KBM-7 (cell line): ENCODE results near the gene KLF18.

Source experiments
- DNase-seq: peaks from one replicate; pipeline ENCODE4 v3.0.0-alpha.2; 2015
- in situ Hi-C: fragments of 300-500 bp; cut with MboI; formaldehyde crosslinking; loops from 2 replicates; pipeline ENCODE4 v1.14.3; 2020; ENCODE audit warnings: low sequenced_read_pairs, low pct_unique_long_range_greater_than_20kb, mixed read lengths

Gene KLF18

GRCh38 chr1:44089371-44090048 is 51.9 kb downstream of the KLF18 start:
- no peak for DNase-seq
- in situ Hi-C loops, result no loop called here
